SK-N-SH treated with all-trans-retinoic acid at 6 μM for 48 hours (cell line): ENCODE data around the gene AUH.
A peak's percentile ranks its signal among the peaks of the same experiment; 100 is the strongest.

Experiments
- ARNTL ChIP-seq: fragments of 450-650 bp; formaldehyde crosslinking; IDR thresholded peaks from 2 replicates; pipeline ENCODE4 v1.5.0; 2020; ENCODE audit warnings: low read depth, mild to moderate bottlenecking, moderate library complexity, borderline replicate concordance
- CSDC2 ChIP-seq: fragments of 250-450 bp; sonication (Bioruptor Pico); IDR thresholded peaks from 2 replicates; pipeline ENCODE4 v1.5.0; 2020; ENCODE audit warnings: mild to moderate bottlenecking, moderate library complexity
- GLIS3 ChIP-seq: fragments of 250-450 bp; sonication (Bioruptor Pico); IDR thresholded peaks from 2 replicates; pipeline ENCODE4 v1.5.0; 2020; ENCODE audit warnings: mild to moderate bottlenecking, moderate library complexity
- ISL1 ChIP-seq: fragments of 250-450 bp; sonication (Bioruptor Pico); IDR thresholded peaks from 2 replicates; pipeline ENCODE4 v2.1.2; 2022; ENCODE audit warnings: mild to moderate bottlenecking, moderate library complexity
- PPARA ChIP-seq: fragments of 250-450 bp; sonication (Bioruptor Pico); IDR thresholded peaks from 2 replicates; pipeline ENCODE4 v1.5.0; 2020; ENCODE audit warnings: mild to moderate bottlenecking, borderline replicate concordance
- SNAI2 ChIP-seq: fragments of 250-450 bp; sonication (Bioruptor Pico); IDR thresholded peaks from 2 replicates; pipeline ENCODE4 v1.5.0; 2020; ENCODE audit warnings: mild to moderate bottlenecking, moderate library complexity
- TCF4 ChIP-seq: fragments of 250-450 bp; sonication (Bioruptor Pico); IDR thresholded peaks from 2 replicates; pipeline ENCODE4 v1.8.0; 2021; ENCODE audit warnings: mild to moderate bottlenecking, moderate library complexity, borderline replicate concordance
- ZFP30 ChIP-seq: fragments of 450-650 bp; formaldehyde crosslinking; IDR thresholded peaks from 2 replicates; pipeline ENCODE4 v1.5.0; 2022; ENCODE audit warnings: mild to moderate bottlenecking, moderate library complexity
- ZNF70 ChIP-seq: fragments of 450-650 bp; formaldehyde crosslinking; IDR thresholded peaks from 2 replicates; pipeline ENCODE4 v1.5.0; 2020; ENCODE audit warnings: mild to moderate bottlenecking, moderate library complexity
- TF ChIP-seq, protein P1 (sequence below): fragments of 250-450 bp; sonication (Bioruptor Pico); IDR thresholded peaks from 2 replicates; pipeline ENCODE4 v1.5.1; 2021; ENCODE audit warnings: mild to moderate bottlenecking, moderate library complexity
- TF ChIP-seq, protein P2 (sequence below): fragments of 250-450 bp; sonication (Bioruptor Pico); IDR thresholded peaks from 2 replicates; pipeline ENCODE4 v1.8.0; 2020; ENCODE audit warnings: mild to moderate bottlenecking, moderate library complexity, borderline replicate concordance
- TF ChIP-seq, protein P3 (sequence below): fragments of 250-450 bp; sonication (Bioruptor Pico); IDR thresholded peaks from 2 replicates; pipeline ENCODE4 v1.5.1; 2020; ENCODE audit warnings: low read depth, mild to moderate bottlenecking, moderate library complexity

DNA sequence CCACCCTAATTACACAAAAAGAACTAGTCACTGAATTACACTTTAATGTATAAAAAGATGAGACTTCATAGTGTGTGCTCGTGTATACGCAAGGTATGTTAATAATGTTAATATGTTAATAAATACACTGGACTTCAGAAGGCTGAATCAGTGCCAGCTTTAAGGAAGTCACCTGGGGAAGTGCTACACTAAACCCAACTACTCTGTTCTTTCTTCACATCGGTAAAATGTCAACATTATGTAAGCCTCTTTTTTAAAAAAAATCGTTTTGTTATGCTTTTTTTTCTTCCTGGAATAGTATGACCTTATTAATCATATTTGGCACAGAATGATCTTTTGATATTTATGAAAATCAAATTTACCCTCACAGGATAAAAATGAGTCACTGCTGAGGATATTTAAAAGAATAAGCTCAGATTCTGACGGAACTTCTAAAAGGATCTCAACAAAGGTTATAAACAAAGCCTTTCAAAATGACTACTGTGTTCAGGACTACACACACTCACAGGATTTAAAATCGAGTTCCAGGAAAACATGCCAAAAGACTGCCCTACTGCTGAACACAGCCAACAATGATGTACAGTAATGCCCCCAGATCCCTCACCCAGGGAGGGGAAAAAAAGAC, 75.9 kb downstream of the AUH start:
- TF ChIP-seq ISL1 (peak; percentile 61), ARNTL (CRISPR knock-in tag) (no peak), GLIS3 (no peak), CSDC2 (CRISPR knock-in tag) (no peak), SNAI2 (no peak), ZNF70 (no peak), PPARA (CRISPR knock-in tag) (no peak), TCF4 (CRISPR knock-in tag) (no peak), ZFP30 (CRISPR knock-in tag) (no peak)
- TF ChIP-seq, protein P1, sequence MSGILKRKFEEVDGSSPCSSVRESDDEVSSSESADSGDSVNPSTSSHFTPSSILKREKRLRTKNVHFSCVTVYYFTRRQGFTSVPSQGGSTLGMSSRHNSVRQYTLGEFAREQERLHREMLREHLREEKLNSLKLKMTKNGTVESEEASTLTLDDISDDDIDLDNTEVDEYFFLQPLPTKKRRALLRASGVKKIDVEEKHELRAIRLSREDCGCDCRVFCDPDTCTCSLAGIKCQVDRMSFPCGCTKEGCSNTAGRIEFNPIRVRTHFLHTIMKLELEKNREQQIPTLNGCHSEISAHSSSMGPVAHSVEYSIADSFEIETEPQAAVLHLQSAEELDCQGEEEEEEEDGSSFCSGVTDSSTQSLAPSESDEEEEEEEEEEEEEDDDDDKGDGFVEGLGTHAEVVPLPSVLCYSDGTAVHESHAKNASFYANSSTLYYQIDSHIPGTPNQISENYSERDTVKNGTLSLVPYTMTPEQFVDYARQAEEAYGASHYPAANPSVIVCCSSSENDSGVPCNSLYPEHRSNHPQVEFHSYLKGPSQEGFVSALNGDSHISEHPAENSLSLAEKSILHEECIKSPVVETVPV (CRISPR knock-in tag): no peak
- TF ChIP-seq, protein P2, sequence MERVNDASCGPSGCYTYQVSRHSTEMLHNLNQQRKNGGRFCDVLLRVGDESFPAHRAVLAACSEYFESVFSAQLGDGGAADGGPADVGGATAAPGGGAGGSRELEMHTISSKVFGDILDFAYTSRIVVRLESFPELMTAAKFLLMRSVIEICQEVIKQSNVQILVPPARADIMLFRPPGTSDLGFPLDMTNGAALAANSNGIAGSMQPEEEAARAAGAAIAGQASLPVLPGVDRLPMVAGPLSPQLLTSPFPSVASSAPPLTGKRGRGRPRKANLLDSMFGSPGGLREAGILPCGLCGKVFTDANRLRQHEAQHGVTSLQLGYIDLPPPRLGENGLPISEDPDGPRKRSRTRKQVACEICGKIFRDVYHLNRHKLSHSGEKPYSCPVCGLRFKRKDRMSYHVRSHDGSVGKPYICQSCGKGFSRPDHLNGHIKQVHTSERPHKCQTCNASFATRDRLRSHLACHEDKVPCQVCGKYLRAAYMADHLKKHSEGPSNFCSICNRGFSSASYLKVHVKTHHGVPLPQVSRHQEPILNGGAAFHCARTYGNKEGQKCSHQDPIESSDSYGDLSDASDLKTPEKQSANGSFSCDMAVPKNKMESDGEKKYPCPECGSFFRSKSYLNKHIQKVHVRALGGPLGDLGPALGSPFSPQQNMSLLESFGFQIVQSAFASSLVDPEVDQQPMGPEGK (CRISPR knock-in tag): no peak
- TF ChIP-seq, protein P3, sequence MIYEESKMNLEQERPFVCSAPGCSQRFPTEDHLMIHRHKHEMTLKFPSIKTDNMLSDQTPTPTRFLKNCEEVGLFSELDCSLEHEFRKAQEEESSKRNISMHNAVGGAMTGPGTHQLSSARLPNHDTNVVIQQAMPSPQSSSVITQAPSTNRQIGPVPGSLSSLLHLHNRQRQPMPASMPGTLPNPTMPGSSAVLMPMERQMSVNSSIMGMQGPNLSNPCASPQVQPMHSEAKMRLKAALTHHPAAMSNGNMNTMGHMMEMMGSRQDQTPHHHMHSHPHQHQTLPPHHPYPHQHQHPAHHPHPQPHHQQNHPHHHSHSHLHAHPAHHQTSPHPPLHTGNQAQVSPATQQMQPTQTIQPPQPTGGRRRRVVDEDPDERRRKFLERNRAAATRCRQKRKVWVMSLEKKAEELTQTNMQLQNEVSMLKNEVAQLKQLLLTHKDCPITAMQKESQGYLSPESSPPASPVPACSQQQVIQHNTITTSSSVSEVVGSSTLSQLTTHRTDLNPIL (CRISPR knock-in tag): no peak
